H9 (cell line): ENCODE results near the gene SPEG. TPM values are rescaled to one million over a fixed set of nuclear protein-coding genes. Genes with fewer than 3 reads are reported as not detected.
A peak's percentile ranks its signal among the peaks of the same experiment; 100 is the strongest.

ENCODE experiments used
- DNase-seq: peaks from one replicate; pipeline ENCODE4 v3.0.0-alpha.2; 2017
- H2AFZ ChIP-seq: one replicate; pipeline ENCODE4 v1.6.1; 2013; ENCODE audit warnings: mild to moderate bottlenecking, low read length, control low read depth, moderate library complexity
- H2AK5ac ChIP-seq: 2 replicates; pipeline ENCODE4 v1.6.1; 2013; ENCODE audit warnings: low read length, control low read depth, mixed read lengths; ENCODE audit not compliant: insufficient read length
- H2BK120ac ChIP-seq: one replicate; pipeline ENCODE4 v1.6.1; 2013; ENCODE audit warnings: low read depth, mild to moderate bottlenecking, low read length, control low read depth, inconsistent platforms; ENCODE audit not compliant: poor library complexity, severe bottlenecking
- H2BK12ac ChIP-seq: 2 replicates; pipeline ENCODE4 v1.6.1; 2013; ENCODE audit warnings: low read length, control low read depth, mixed read lengths, low read depth; ENCODE audit not compliant: insufficient read length
- H2BK15ac ChIP-seq: 2 replicates; pipeline ENCODE4 v1.6.1; 2013; ENCODE audit warnings: low read depth, low read length, control low read depth
- H2BK20ac ChIP-seq: one replicate; pipeline ENCODE4 v1.6.1; 2013; ENCODE audit warnings: low read depth, mild to moderate bottlenecking, low read length, control low read depth, inconsistent platforms; ENCODE audit not compliant: poor library complexity, severe bottlenecking
- H2BK5ac ChIP-seq: 2 replicates; pipeline ENCODE4 v1.6.1; 2013; ENCODE audit warnings: low read length, control low read depth, mixed read lengths; ENCODE audit not compliant: insufficient read length
- H3K14ac ChIP-seq: 2 replicates; pipeline ENCODE4 v1.6.1; 2013; ENCODE audit warnings: low read length, control low read depth; ENCODE audit not compliant: insufficient read depth
- H3K18ac ChIP-seq: 2 replicates; pipeline ENCODE4 v1.6.1; 2013; ENCODE audit warnings: low read depth, mild to moderate bottlenecking, mixed read lengths, low read length, control low read depth; ENCODE audit not compliant: insufficient read length
- H3K23ac ChIP-seq: 2 replicates; pipeline ENCODE4 v1.6.1; 2013; ENCODE audit warnings: low read length, control low read depth, mixed read lengths, low read depth; ENCODE audit not compliant: insufficient read length
- H3K23me2 ChIP-seq: 2 replicates; pipeline ENCODE4 v1.6.1; 2013; ENCODE audit warnings: low read depth, mild to moderate bottlenecking, mixed read lengths, low read length, control low read depth; ENCODE audit not compliant: insufficient read length, poor library complexity, severe bottlenecking
- H3K27ac ChIP-seq: 2 replicates; pipeline ENCODE4 v1.5.1; 2013; ENCODE audit warnings: low read length, control low read depth, mixed read lengths, low read depth; ENCODE audit not compliant: insufficient read length
- H3K27me3 ChIP-seq: 2 replicates; pipeline ENCODE4 v1.6.1; 2013; ENCODE audit warnings: low read length, control low read depth, inconsistent platforms; ENCODE audit not compliant: insufficient read depth
- H3K4ac ChIP-seq: 2 replicates; pipeline ENCODE4 v1.6.1; 2013; ENCODE audit warnings: low read depth, mild to moderate bottlenecking, control low read depth, inconsistent platforms, low read length, moderate library complexity
- H3K4me1 ChIP-seq: 2 replicates; pipeline ENCODE4 v1.6.1; 2013; ENCODE audit warnings: low read length, control low read depth, inconsistent platforms; ENCODE audit not compliant: insufficient read depth
- H3K4me2 ChIP-seq: 2 replicates; pipeline ENCODE4 v1.6.1; 2013; ENCODE audit warnings: low read length, control low read depth, mixed read lengths; ENCODE audit not compliant: insufficient read length, insufficient read depth
- H3K56ac ChIP-seq: 2 replicates; pipeline ENCODE4 v1.6.1; 2013; ENCODE audit warnings: low read depth, mild to moderate bottlenecking, mixed read lengths, low read length, control low read depth; ENCODE audit not compliant: insufficient read length
- H3K79me1 ChIP-seq: 2 replicates; pipeline ENCODE4 v1.6.1; 2013; ENCODE audit warnings: low read depth, mild to moderate bottlenecking, moderate library complexity, low read length, control low read depth, inconsistent platforms; ENCODE audit not compliant: insufficient read depth, poor library complexity, severe bottlenecking
- H3K79me2 ChIP-seq: 2 replicates; pipeline ENCODE4 v1.6.1; 2013; ENCODE audit warnings: low read length, control low read depth, inconsistent platforms; ENCODE audit not compliant: insufficient read depth
- H3K9ac ChIP-seq: 2 replicates; pipeline ENCODE4 v1.6.1; 2013; ENCODE audit warnings: low read length, control low read depth, mixed read lengths; ENCODE audit not compliant: insufficient read length; ENCODE audit errors: extremely low read depth
- H3K9me3 ChIP-seq: one replicate; pipeline ENCODE4 v1.6.1; 2013; ENCODE audit warnings: low read depth, low read length, inconsistent platforms; ENCODE audit not compliant: control insufficient read depth
- H3T11ph ChIP-seq: one replicate; pipeline ENCODE4 v1.6.1; 2013; ENCODE audit warnings: mild to moderate bottlenecking, low read length, control low read depth, inconsistent platforms
- H4K20me1 ChIP-seq: one replicate; pipeline ENCODE4 v1.6.1; 2013; ENCODE audit not compliant: control insufficient read depth, insufficient read length, insufficient read depth
- H4K5ac ChIP-seq: 2 replicates; pipeline ENCODE4 v1.6.1; 2013; ENCODE audit warnings: low read depth, mild to moderate bottlenecking, mixed read lengths, low read length, control low read depth; ENCODE audit not compliant: insufficient read length
- H4K8ac ChIP-seq: replicated peaks from 2 replicates; pipeline ENCODE4 v1.6.1; 2013; ENCODE audit warnings: low read length, control low read depth, mixed read lengths, low read depth; ENCODE audit not compliant: insufficient read length
- H4K91ac ChIP-seq: 2 replicates; pipeline ENCODE4 v1.6.1; 2013; ENCODE audit warnings: low read depth, mild to moderate bottlenecking, moderate library complexity, mixed read lengths, low read length, control low read depth; ENCODE audit not compliant: insufficient read length
- H3K27ac Mint-ChIP-seq, 3 experiments: 2 replicates in 2 of 3; 3 replicates in 1 of 3; pipeline ENCODE4 v1.8.0; 2020 to 2021; ENCODE audit warnings: mixed read lengths in 3 of 3, mild to moderate bottlenecking in 1 of 3, moderate library complexity in 1 of 3
- H3K27me3 Mint-ChIP-seq: 2 replicates; pipeline ENCODE4 v1.8.0; 2021; ENCODE audit warnings: low read depth, mild to moderate bottlenecking, moderate library complexity, mixed read lengths
- H3K36me3 Mint-ChIP-seq, 3 experiments: 2 replicates in 2 of 3; 3 replicates in 1 of 3; pipeline ENCODE4 v1.8.0; 2020 to 2021; ENCODE audit warnings: low read depth in 3 of 3, mixed read lengths in 3 of 3; ENCODE audit not compliant: insufficient read depth in 1 of 3
- H3K4me1 Mint-ChIP-seq, 2 experiments: 2 replicates each; pipeline ENCODE4 v1.8.0; 2020; ENCODE audit warnings: mixed read lengths in 2 of 2
- H3K4me3 Mint-ChIP-seq, 2 experiments: 2 replicates in 1 of 2; 3 replicates in 1 of 2; pipeline ENCODE4 v1.8.0; 2020 to 2021; ENCODE audit warnings: mild to moderate bottlenecking in 2 of 2, mixed read lengths in 2 of 2, moderate library complexity in 1 of 2
- H3K9me3 Mint-ChIP-seq, 2 experiments: 2 replicates in 1 of 2; 3 replicates in 1 of 2; pipeline ENCODE4 v1.8.0; 2020; ENCODE audit warnings: mild to moderate bottlenecking in 2 of 2, mixed read lengths in 2 of 2, moderate library complexity in 1 of 2
- CTCF ChIP-seq: fragments of 200-600 bp; sonication (generic); conservative IDR thresholded peaks from 3 replicates; pipeline ENCODE4 v1.8.0; 2021; ENCODE audit warnings: antibody characterized with exemption, mild to moderate bottlenecking
- WGBS: extraction: QIAGEN DNeasy Blood & Tissue Kit; methylation state at CpG from one replicate; pipeline ENCODE4 v1.1.7; 2013; ENCODE audit warnings: missing lambda C conversion rate, low lambda C conversion rate, mixed read lengths; ENCODE audit not compliant: insufficient read length; ENCODE audit errors: extremely low coverage; 5-methylcytosine and 5-hydroxymethylcytosine counted together
- total RNA-seq: library from RNA; stranded (reverse); gene quantifications from 2 replicates; pipeline ENCODE4 v1.2.1, GENCODE V29; 2021

The SPEG gene
- total RNA-seq, 1 experiment from 2014 or later = 23.7 TPM

GRCh38 chr2:219495531-219496122, 61.0 kb downstream of the SPEG start:
- Histone ChIP-seq H3K27ac (no peak overlapping the region), H3K79me1 (no peaks in the 10 kb centered on the region), H3K56ac (no peak overlapping the region), H2BK5ac (no peak overlapping the region), H4K8ac (no peak overlapping the region), H2BK12ac (no peak overlapping the region), H3K4ac (no peak overlapping the region), H3K4me2 (no peak overlapping the region), H3K23ac (no peak overlapping the region), H3K9me3 (no peaks in the 10 kb centered on the region), H3K79me2 (no peaks in the 10 kb centered on the region), H4K5ac (no peak overlapping the region), H2AK5ac (no peak overlapping the region), H3K14ac (no peak overlapping the region), H3T11ph (no peak overlapping the region), H3K18ac (no peak overlapping the region), H3K27me3 (peaks cover 15% of the 10 kb centered on the region; the same call in 1 of the 2 replicates), H2BK20ac (no peak overlapping the region), H3K4me1 (peaks cover 12% of the 10 kb centered on the region; the same call in 1 of the 2 replicates), H4K91ac (no peak overlapping the region), H3K23me2 (peaks cover 24% of the 10 kb centered on the region), H2AFZ (no peak overlapping the region), H3K9ac (no peak overlapping the region), H4K20me1 (peaks cover 5% of the 10 kb centered on the region), H2BK15ac (no peak overlapping the region), H2BK120ac (no peak overlapping the region)
- no CpG with 5 or more reads among the region's 14 CpGs for WGBS
- Mint-ChIP-seq H3K4me1 (peaks cover 30 to 47% of the 10 kb centered on the region in 2 experiments), H3K36me3 (no peaks in the 10 kb centered on the region), H3K9me3 (no peaks in the 10 kb centered on the region; a peak in 1 of 5 replicates), H3K4me3 (no peak overlapping the region), H3K27ac (no peak overlapping the region), H3K27me3 (peaks cover 59% of the 10 kb centered on the region)
- peak; percentile 83 for DNase-seq
- peak; percentile 80 for TF ChIP-seq CTCF
